Measurements from ENCODE around the gene DNAH8.

The DNAH8 gene

DNA sequence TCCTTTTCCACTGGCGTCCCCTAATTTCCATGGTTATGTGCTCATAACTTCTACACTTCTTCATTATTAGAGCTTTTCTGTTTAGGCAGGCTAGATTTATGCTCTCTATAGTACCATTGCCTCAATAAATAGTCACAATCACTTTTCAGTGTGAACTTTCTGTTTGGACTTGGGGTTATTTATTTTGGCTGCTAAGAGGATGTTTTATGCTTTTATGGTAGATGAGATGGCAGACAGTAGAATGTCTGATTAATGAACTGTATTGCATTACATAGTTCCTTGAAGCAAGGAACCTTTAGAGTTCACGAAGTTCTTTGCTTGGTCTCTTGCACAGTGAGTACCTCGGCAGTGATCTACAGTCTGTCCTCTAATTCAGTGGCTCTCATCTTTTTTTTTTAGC lies 6.9 kb downstream of the DNAH8 start:
- ChIA-PET POLR2A (no interaction called here), CTCF (interaction anchor here (0.9 to 1.3 kb wide), 2 partner anchors 8 to 51 kb away, joined by 3 read pairs; no protein-coding TSS in a partner anchor)
- TF ChIP-seq, protein P1, sequence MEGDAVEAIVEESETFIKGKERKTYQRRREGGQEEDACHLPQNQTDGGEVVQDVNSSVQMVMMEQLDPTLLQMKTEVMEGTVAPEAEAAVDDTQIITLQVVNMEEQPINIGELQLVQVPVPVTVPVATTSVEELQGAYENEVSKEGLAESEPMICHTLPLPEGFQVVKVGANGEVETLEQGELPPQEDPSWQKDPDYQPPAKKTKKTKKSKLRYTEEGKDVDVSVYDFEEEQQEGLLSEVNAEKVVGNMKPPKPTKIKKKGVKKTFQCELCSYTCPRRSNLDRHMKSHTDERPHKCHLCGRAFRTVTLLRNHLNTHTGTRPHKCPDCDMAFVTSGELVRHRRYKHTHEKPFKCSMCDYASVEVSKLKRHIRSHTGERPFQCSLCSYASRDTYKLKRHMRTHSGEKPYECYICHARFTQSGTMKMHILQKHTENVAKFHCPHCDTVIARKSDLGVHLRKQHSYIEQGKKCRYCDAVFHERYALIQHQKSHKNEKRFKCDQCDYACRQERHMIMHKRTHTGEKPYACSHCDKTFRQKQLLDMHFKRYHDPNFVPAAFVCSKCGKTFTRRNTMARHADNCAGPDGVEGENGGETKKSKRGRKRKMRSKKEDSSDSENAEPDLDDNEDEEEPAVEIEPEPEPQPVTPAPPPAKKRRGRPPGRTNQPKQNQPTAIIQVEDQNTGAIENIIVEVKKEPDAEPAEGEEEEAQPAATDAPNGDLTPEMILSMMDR (IDR thresholded peaks at IDR 0.05; ENCODE audit: control extremely low read depth, extremely low read depth, low read depth, missing control alignments): no peak
- DNase-seq (ENCODE audit: extremely low spot score): no peak

DNA sequence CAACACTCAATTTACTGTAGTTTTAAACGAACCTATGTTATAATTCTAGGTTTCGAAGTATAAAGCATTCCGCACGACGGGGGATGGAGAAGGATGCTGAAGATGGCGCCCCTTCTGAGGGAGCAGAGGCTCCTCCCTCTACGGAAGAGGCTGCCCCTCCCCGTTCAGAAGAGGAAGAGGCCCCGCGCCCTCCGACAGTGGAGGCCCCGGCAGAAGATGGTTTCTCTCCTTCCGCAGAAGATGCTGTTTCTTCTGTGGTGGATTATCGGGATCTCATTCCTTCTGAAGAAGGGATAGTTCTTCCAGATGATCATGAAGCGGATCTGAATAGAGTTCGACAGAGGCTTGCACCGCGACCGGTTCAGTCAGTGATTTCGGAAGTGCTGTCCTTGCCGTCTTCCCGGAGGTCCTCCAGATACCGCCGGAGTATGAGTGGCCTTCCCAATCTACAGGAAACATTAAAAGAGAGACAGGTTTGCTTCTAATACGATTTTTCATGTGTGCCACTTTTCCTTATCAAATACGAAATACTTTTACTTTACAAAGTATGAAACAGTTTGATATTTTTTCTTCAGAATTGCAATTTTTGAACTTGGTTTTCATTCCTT lies 7.7 kb downstream of the DNAH8 start:
- no peak for DNase-seq (ENCODE audit: extremely low spot score)
- TF ChIP-seq, protein P1 (IDR thresholded peaks at IDR 0.05; ENCODE audit: control extremely low read depth, extremely low read depth, low read depth, missing control alignments): no peak
- CTCF ChIA-PET: interaction anchor here (0.9 kb wide), 1 partner anchor 9 kb away, joined by 3 read pairs; no protein-coding TSS in a partner anchor
- POLR2A ChIA-PET: no interaction called here

DNA sequence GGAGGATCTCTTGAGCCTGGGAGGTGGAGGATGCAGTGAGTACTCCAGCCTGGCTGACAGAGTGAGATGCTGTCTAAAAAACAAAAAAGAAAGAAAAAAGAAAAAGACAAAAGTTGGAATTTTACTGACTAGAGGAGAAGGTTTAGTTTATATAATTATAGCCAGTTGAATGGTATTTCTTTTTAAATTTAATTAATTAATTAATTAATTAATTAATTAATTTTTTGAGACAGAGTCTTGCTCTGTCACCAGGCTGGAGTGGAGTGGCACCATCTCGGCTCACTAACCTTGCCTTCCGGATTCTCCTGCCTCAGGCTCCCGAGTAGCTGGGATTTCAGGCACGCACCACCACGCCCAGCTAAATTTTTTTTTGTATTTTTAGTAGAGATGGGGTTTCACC lies 8.7 kb downstream of the DNAH8 start:
- ChIA-PET POLR2A (no interaction called here), CTCF (interaction anchor here (0.9 kb wide), 1 partner anchor 10 kb away, joined by 3 read pairs; no protein-coding TSS in a partner anchor)
- TF ChIP-seq, protein P1 (IDR thresholded peaks at IDR 0.05; ENCODE audit: control extremely low read depth, extremely low read depth, low read depth, missing control alignments): no peak
- no peak for DNase-seq (ENCODE audit: extremely low spot score)

DNA sequence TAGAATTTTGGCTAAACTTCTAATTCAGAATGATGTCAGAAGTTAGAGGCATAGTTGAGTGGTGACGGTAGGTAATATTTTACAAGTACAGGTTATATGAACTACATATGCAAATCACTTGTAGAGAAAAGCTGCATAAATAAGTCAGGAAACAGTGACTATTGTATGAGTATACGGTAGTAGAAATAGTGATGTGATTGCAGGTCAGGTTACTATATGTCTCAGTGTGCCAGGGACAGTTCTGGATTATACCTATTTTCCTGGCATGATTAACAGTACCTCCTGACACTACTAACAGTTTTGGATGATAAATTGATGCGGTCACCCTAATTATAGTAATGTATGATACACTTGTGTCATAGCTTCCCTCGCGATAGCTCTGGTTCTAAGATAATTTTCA lies 9.2 kb downstream of the DNAH8 start:
- TF ChIP-seq, protein P1 (IDR thresholded peaks at IDR 0.05; ENCODE audit: control extremely low read depth, extremely low read depth, low read depth, missing control alignments): no peak
- CTCF ChIA-PET: interaction anchor here (0.9 to 1.5 kb wide), 2 partner anchors 10 to 50 kb away, joined by 3 to 4 read pairs; no protein-coding TSS in a partner anchor
- DNase-seq (ENCODE audit: extremely low spot score): no peak
- POLR2A ChIA-PET: no interaction called here

DNA sequence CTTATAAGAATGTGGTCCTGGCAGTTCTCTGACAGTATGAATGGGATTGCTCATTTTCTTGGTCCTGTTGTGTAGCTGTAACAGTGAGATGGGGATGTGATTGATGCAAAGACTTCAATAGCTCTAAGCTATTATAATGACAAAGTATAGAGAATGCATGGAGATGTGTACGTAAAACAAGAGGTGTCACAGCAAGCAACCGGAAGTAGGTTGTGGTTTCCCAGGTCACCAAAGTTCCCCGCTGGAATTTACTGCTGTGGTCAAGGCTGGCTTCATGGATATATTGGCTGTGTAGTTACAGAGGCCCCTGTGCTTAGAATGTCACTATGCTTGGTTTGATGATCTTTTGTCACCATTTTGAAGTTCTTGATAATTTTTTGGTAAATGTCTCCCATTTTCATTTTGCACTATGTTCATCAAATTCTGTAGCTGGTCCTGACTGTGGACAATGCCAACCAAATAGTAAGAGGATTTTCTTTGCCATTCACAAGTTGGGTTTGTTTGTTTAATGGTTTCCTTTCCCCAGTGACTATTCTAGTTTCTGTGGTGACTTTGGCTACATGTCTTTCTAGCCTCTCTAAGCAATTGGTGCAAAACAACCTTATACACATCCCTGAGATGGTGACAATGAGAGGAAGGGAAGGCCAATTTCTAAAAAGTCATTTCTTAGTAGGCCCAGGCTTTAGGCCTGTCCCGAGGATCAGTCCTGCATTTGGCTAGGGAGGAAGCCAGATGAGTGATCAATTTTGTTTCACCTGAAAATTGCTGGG lies 10.5 kb downstream of the DNAH8 start:
- CTCF ChIA-PET: interaction anchor here (1.0 to 1.5 kb wide), 2 partner anchors 12 to 48 kb away, joined by 3 to 4 read pairs; no protein-coding TSS in a partner anchor
- POLR2A ChIA-PET: no interaction called here
- no peak for DNase-seq (ENCODE audit: extremely low spot score)
- TF ChIP-seq, protein P1 (IDR thresholded peaks at IDR 0.05; ENCODE audit: control extremely low read depth, extremely low read depth, low read depth, missing control alignments): no peak

DNA sequence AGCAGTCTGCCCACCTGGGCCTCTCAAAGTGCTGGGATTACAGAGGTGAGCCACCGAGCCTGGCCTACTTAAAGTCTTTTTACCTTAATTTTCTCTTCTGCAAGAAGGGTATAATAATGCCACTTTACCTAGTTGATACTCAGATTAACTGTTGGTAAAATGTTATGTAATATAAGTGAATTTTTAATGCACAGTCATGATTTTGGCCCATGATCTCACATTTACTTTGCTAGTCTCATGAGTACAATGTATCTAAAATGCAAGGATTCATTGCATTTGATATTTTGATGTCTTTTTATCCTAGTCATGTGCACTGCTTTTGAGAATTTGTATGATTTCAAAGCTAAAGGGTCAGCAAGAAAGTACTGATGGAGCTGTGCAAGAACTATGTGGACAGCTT lies 13.1 kb downstream of the DNAH8 start:
- ChIA-PET CTCF (interaction anchor here (2.1 kb wide), 1 partner anchor 8 kb away, joined by 6 read pairs; no protein-coding TSS in a partner anchor), POLR2A (no interaction called here)
- no peak for DNase-seq (ENCODE audit: extremely low spot score)
- TF ChIP-seq, protein P1 (IDR thresholded peaks at IDR 0.05; ENCODE audit: control extremely low read depth, extremely low read depth, low read depth, missing control alignments): no peak

All from GM10248 (cell line).